HCT116 (cell line): Measurements from ENCODE around the gene ARHGEF1. TPM values are rescaled to one million over a fixed set of nuclear protein-coding genes. Genes with fewer than 3 reads are reported as not detected.

Experiments
- ATAC-seq: fragments of 200-7000 bp; cut with Tn5 transposase; 2 replicates; pipeline ENCODE4 v1.9.1; 2020; ENCODE audit warnings: mild to moderate bottlenecking, moderate library complexity
- BruUV-seq: library from RNA; stranded (reverse); fragments of 400-500 nt; replicated peaks from 2 replicates; lab custom pipeline; 2021; lab: Mats Ljungman, UMichigan
- CTCF ChIA-PET: fragments of 300-600 bp; sonication (Branson Sonifier 250); formaldehyde crosslinking; loops from one replicate; lab custom pipeline; 2021; ENCODE audit warnings: antibody characterized with exemption; lab: Charles Lee
- POLR2A ChIA-PET: fragments of 300-600, 350-600 bp; sonication (Branson Sonifier 250); formaldehyde crosslinking; loops from one replicate; lab custom pipeline; 2021; ENCODE audit warnings: antibody characterized with exemption; lab: Charles Lee
- RAD21 ChIA-PET, 2 experiments: fragments of 300-600 bp; sonication (Branson Sonifier 250); formaldehyde crosslinking; loops; one replicate each; lab custom pipeline; 2023; ENCODE audit warnings: low total read pairs in 2 of 2; ENCODE audit not compliant: uncharacterized antibody in 2 of 2, unreplicated experiment in 2 of 2, low non-redundant PET in 1 of 2; lab: Charles Lee
- DNase-seq: peaks from one replicate; pipeline ENCODE4 v3.0.0-alpha.2; 2010; ENCODE audit warnings: low read depth, low spot score
- H2AFZ ChIP-seq: fragments of 200-600 bp; shearing (Covaris generic), sonication (generic); 2 replicates; pipeline ENCODE4 v1.6.1; 2017; ENCODE audit warnings: low read depth, mixed run types, mixed read lengths, antibody characterized with exemption, low read length; ENCODE audit not compliant: poor library complexity, severe bottlenecking
- H3K27ac ChIP-seq: 2 replicates; pipeline ENCODE4 v1.5.1; 2012; ENCODE audit warnings: low read depth, low read length
- H3K27me3 ChIP-seq: fragments of 200-600 bp; sonication (generic); 2 replicates; pipeline ENCODE4 v1.6.1; 2016; ENCODE audit warnings: mixed run types, low read length, mixed read lengths; ENCODE audit not compliant: insufficient read depth
- H3K36me3 ChIP-seq, 2 experiments: fragments of 200-500 bp in 1 of 2; fragments of 200-600 bp in 1 of 2; sonication (Bioruptor generic) in 1 of 2; sonication (generic) in 1 of 2; 2 replicates each; pipeline versions ENCODE4 v1.5.1 to v1.6.1; 2014 to 2016; ENCODE audit warnings: low read length in 2 of 2, inconsistent platforms in 1 of 2, mixed read lengths in 1 of 2, mixed run types in 1 of 2; ENCODE audit not compliant: insufficient read depth in 2 of 2, control insufficient read depth in 1 of 2
- H3K4me1 ChIP-seq, 2 experiments: fragments of 200-600 bp in 1 of 2; sonication (generic) in 1 of 2; 2 replicates each; pipeline versions ENCODE4 v1.5.1 to v1.6.1; 2012 to 2017; ENCODE audit warnings: low read length in 2 of 2, inconsistent platforms in 1 of 2, mild to moderate bottlenecking in 1 of 2, mixed read lengths in 1 of 2, mixed run types in 1 of 2, moderate library complexity in 1 of 2; ENCODE audit not compliant: insufficient read depth in 2 of 2, control insufficient read depth in 1 of 2
- H3K4me2 ChIP-seq: fragments of 200-600 bp; sonication (generic); 2 replicates; pipeline ENCODE4 v1.6.1; 2017; ENCODE audit warnings: mixed run types, low read length, mixed read lengths
- H3K4me3 ChIP-seq, 2 experiments: fragments of 200-600 bp in 1 of 2; sonication (generic) in 1 of 2; replicated peaks in 1 of 2; 2 replicates each; pipeline ENCODE4 v1.5.1; 2011 to 2016; ENCODE audit warnings: low read length in 2 of 2, control low read depth in 1 of 2, low read depth in 1 of 2, mild to moderate bottlenecking in 1 of 2, mixed read lengths in 1 of 2, mixed run types in 1 of 2
- H3K79me2 ChIP-seq: fragments of 200-600 bp; sonication (generic); 2 replicates; pipeline ENCODE4 v1.6.1; 2017; ENCODE audit warnings: mild to moderate bottlenecking, mixed run types, low read length, moderate library complexity, mixed read lengths; ENCODE audit not compliant: insufficient read depth
- H3K9ac ChIP-seq: fragments of 200-600 bp; sonication (generic); 2 replicates; pipeline ENCODE4 v1.6.1; 2016; ENCODE audit warnings: low read length, mixed read lengths
- H3K9me2 ChIP-seq: fragments of 200-600 bp; sonication (generic), shearing (Covaris generic); 2 replicates; pipeline ENCODE4 v1.6.1; 2017; ENCODE audit warnings: mixed run types, mild to moderate bottlenecking, moderate library complexity; ENCODE audit not compliant: insufficient read depth
- H3K9me3 ChIP-seq, 2 experiments: fragments of 200-500 bp in 1 of 2; fragments of 200-600 bp in 1 of 2; sonication (Bioruptor generic) in 1 of 2; sonication (generic) in 1 of 2; 2 replicates each; pipeline ENCODE4 v1.6.1; 2014 to 2017; ENCODE audit warnings: low read length in 2 of 2, mixed read lengths in 2 of 2, inconsistent platforms in 1 of 2, low read depth in 1 of 2, mild to moderate bottlenecking in 1 of 2, mixed run types in 1 of 2, moderate library complexity in 1 of 2; ENCODE audit not compliant: control insufficient read depth in 1 of 2, insufficient read depth in 1 of 2
- H4K20me1 ChIP-seq: fragments of 200-600 bp; sonication (generic), shearing (Covaris generic); 2 replicates; pipeline ENCODE4 v1.6.1; 2017; ENCODE audit warnings: mixed run types, mild to moderate bottlenecking, moderate library complexity; ENCODE audit not compliant: insufficient read depth
- CBX3 ChIP-seq: IDR thresholded peaks from 2 replicates; pipeline ENCODE4 v1.6.1; 2012; ENCODE audit warnings: low read depth
- CEBPB ChIP-seq: IDR thresholded peaks from 2 replicates; pipeline ENCODE4 v1.6.1; 2012; ENCODE audit warnings: low read depth
- CTCF ChIP-seq, 3 experiments: fragments of 200-600 bp in 1 of 3; sonication (generic) in 1 of 3; IDR thresholded peaks in 2 of 3; conservative IDR thresholded peaks in 1 of 3; 2 replicates each; pipeline ENCODE4 v1.5.1; 2012 to 2017; ENCODE audit warnings: low read depth in 2 of 3, low read length in 2 of 3, antibody characterized with exemption in 1 of 3, borderline replicate concordance in 1 of 3, control low read depth in 1 of 3, mild to moderate bottlenecking in 1 of 3, mixed read lengths in 1 of 3, mixed run types in 1 of 3, moderate library complexity in 1 of 3; ENCODE audit not compliant: insufficient read depth in 1 of 3
- EZH2 ChIP-seq: fragments of 200-600 bp; sonication (generic); IDR thresholded peaks from 2 replicates; pipeline ENCODE4 v1.6.1; 2017; ENCODE audit warnings: antibody characterized with exemption, mixed run types
- FOSL1 ChIP-seq: IDR thresholded peaks from 2 replicates; pipeline ENCODE4 v1.6.1; 2012; ENCODE audit warnings: low read depth
- JUND ChIP-seq: IDR thresholded peaks from 2 replicates; pipeline ENCODE4 v1.6.1; 2012
- MAX ChIP-seq: IDR thresholded peaks from 2 replicates; pipeline ENCODE4 v1.6.1; 2012
- POLR2AphosphoS5 ChIP-seq: IDR thresholded peaks from 2 replicates; pipeline ENCODE4 v1.6.1; 2011; ENCODE audit warnings: mild to moderate bottlenecking, low read depth, low read length, moderate library complexity
- RAD21 ChIP-seq: IDR thresholded peaks from 2 replicates; pipeline ENCODE4 v1.6.1; 2012; ENCODE audit warnings: low read depth, mild to moderate bottlenecking
- REST ChIP-seq: IDR thresholded peaks from 2 replicates; pipeline ENCODE4 v1.6.1; 2012; ENCODE audit warnings: low read depth
- SP1 ChIP-seq: IDR thresholded peaks from 2 replicates; pipeline ENCODE4 v1.6.1; 2012; ENCODE audit warnings: low read depth
- SRF ChIP-seq: IDR thresholded peaks from 2 replicates; pipeline ENCODE4 v1.6.1; 2012; ENCODE audit warnings: low read depth
- TCF7L2 ChIP-seq: IDR thresholded peaks from 2 replicates; pipeline ENCODE4 v1.7.0; 2011; ENCODE audit warnings: borderline replicate concordance, inconsistent platforms; ENCODE audit not compliant: insufficient read depth, insufficient read length; ENCODE audit errors: extremely low read depth
- intact Hi-C: fragments of 100-400 bp; cut with micrococcal nuclease; formaldehyde crosslinking; loops from 2 replicates; pipeline ENCODE4 v1.10.0; 2022
- total RNA-seq: library from RNA; stranded (reverse); gene quantifications from one replicate; pipeline ENCODE4 v1.2.1, GENCODE V29; 2021; ENCODE audit not compliant: unreplicated experiment

ARHGEF1 gene
- total RNA-seq, 1 experiment from 2014 or later, result 110 TPM

- Histone ChIP-seq H3K27ac (no peak overlapping the region), H3K27me3 (no peaks in the 10 kb centered on the region; the same call in 1 of the 2 replicates), H2AFZ (no peak overlapping the region), H3K4me3 (no peak overlapping the region), H3K36me3 (no peaks in the 10 kb centered on the region), H3K79me2 (no peaks in the 10 kb centered on the region), H4K20me1 (no peaks in the 10 kb centered on the region), H3K4me1 (peaks cover 6 to 20% of the 10 kb centered on the region in 2 experiments; a peak in 3 of 4 replicates), H3K9me3 (no peaks in the 10 kb centered on the region), H3K9me2 (no peaks in the 10 kb centered on the region), H3K4me2 (no peak overlapping the region), H3K9ac (no peak overlapping the region)
- TF ChIP-seq EZH2 (no peak), RAD21 (peak; percentile 86), POLR2AphosphoS5 (no peak), CTCF (IDR thresholded peaks at IDR 0.05 in 2 of 3, conservative IDR thresholded peaks at IDR 0.05 in 1 of 3; ENCODE audit: borderline replicate concordance in 1 of 3, insufficient read depth in 1 of 3, low read depth in 2 of 3, low read length in 2 of 3) (peak; percentile 82 to 97 (median 93))
- CTCF ChIA-PET, result interaction anchor here (0.7 kb wide), 1 partner anchor 62 kb away, joined by 3 read pairs; no protein-coding TSS in a partner anchor
- RAD21 ChIA-PET, result no interaction called here
- no TSS peak for BruUV-seq
- ATAC-seq (peak; percentile 90), DNase-seq (peak; percentile 43)
- POLR2A ChIA-PET, result no interaction called here
- intact Hi-C loops, result no loop called here
Measured at GRCh38 chr19:41934849-41935374, 51.9 kb downstream of the ARHGEF1 start.

- ATAC-seq, result no peak
- DNase-seq, result no peak
- no peaks in the 10 kb centered on the region for H4K20me1 ChIP-seq
- no peaks in the 10 kb centered on the region for H3K36me3 ChIP-seq
- intact Hi-C loops, result no loop called here
- H3K4me1 ChIP-seq, result peaks cover 0 to 10% of the 10 kb centered on the region in 2 experiments; a peak in 2 of 4 replicates
- H3K27me3 ChIP-seq, result no peaks in the 10 kb centered on the region; the same call in 1 of the 2 replicates
- ChIA-PET RAD21 (no interaction called here), CTCF (interaction anchor here (0.7 kb wide), 1 partner anchor 63 kb away, joined by 3 read pairs; no protein-coding TSS in a partner anchor), POLR2A (no interaction called here)
- no TSS peak for BruUV-seq
- no peak overlapping the region for H3K4me2 ChIP-seq
- no peaks in the 10 kb centered on the region for H3K79me2 ChIP-seq
- no peaks in the 10 kb centered on the region for H3K9me3 ChIP-seq
- H2AFZ ChIP-seq, result no peak overlapping the region
- TF ChIP-seq EZH2 (no peak), REST (no peak), SP1 (no peak), MAX (no peak), SRF (no peak), CEBPB (no peak), JUND (no peak), TCF7L2 (no peak), CBX3 (no peak), FOSL1 (no peak)
- no peak overlapping the region for H3K9ac ChIP-seq
- H3K9me2 ChIP-seq, result no peaks in the 10 kb centered on the region
- H3K27ac ChIP-seq, result no peak overlapping the region
- H3K4me3 ChIP-seq, result no peak overlapping the region
Measured at GRCh38 chr19:41935760-41936415, 52.9 kb downstream of the ARHGEF1 start.
